Medulla oblongata (tissue), 1 donor: ENCODE data around the gene MAP3K2.

Experiments
- DNase-seq: peaks from one replicate; pipeline ENCODE4 v3.0.0-alpha.2; 2015; ENCODE audit errors: extremely low spot score

The MAP3K2 gene

DNA sequence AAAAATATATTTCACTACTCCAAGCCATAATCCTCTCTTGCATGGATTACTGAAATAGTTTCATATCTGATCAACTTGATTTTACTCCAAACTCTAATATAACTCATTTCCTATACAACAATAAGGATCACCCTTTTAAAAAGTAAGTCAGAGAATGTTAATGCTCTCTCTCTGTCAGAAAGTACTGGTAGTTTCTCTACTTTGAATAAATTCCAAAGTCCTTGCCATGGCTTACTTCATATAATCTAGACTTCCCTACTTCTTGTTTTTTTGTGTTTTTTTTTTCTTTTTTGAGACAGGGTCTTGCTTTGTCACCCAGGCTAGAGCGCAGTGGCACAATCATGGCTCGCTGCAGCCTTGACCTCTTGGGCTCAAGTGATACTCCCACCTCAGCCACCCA, 36.2 kb downstream of the MAP3K2 start:
- DNase-seq, result no peak

DNA sequence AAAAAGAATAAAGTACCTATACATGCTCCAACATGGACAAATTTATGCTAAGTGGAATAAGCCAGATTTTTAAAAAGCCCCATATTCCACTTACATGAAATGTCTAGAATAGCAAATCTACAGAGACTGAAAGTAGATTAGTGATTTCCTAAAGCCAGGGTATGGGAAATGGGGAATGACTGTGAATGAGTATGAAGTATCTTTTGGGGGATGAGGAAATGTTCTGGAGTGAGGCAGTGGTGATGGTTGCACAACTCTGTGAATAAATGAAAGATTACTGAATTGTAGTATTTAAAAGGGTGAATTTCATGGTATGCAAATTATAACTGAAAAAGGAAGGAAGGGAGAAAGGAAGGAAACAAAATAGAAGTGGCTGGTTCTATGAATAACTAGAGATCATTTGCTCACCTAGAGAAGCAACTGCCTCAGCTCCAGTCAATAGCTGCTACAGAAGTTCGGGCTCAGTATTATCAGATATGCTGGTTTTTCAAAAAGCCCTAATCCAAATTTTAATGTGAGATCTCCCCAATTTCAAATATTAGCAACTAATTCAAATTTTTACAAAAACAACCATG, 39.3 kb downstream of the MAP3K2 start:
- no peak for DNase-seq

DNA sequence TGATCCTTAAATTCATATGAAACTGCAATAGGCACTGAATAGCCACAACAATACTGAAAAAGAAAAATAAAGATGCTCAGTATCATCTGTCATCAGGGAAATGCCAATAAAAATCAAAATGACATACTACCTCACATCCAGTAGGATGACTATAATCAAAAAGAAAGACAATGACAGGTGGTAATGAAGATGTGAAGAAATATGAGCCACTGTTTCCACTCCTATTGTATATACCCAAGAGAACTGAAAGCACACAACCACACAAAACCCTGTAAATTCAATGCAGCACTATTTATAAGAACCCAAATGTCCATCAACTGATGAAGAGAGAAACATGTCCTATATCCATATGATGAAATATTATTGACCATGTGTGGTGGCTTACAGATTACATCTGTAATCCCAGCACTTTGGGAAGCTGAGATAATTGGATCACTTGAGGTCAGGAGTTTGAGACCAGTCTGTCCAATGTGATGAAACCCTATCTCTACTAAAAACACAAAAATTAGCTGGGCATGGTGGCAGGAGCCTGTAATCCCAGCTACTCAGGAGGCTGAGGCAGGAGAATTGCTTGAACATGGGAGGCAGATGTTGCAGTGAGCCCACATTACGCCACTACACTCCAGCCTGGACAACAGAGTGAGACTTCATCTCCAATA, 39.9 kb downstream of the MAP3K2 start:
- no peak for DNase-seq

DNA sequence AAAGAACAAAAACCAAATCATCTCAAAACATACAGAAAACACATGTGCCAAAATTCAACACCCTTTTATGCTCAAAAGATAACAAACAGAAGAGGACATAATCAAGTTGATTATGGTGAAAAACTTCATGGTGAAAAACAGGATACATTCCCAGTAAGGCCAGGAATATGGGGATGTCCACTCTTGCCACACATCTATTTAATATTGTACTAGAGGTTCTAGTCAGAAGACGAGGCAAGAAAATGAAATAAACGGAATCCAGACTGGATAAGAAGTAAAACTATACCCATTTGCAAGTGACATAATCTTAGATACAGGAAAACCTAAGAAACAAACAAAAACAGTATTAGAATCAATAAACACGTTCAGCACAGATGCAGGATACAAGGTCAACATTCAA, 40.8 kb downstream of the MAP3K2 start:
- DNase-seq, result no peak

DNA sequence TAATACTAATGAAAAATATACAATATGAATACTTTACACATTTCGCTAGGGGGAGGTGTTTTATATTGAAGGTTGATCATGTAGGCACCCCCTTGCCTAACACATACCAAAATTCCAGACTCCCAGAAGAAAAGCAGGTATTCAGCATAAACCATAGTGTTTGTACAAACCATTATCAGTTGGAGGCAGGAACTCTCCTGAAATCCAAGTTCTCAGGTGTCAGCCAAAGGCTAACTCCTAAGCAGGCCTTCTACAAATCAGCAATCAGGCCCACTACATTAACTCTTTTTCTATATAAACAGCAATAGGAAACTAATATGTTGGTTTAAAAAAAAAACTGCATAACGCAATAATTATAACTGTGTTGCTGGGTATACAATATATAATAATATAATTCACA, 44.5 kb downstream of the MAP3K2 start:
- DNase-seq, result no peak

DNA sequence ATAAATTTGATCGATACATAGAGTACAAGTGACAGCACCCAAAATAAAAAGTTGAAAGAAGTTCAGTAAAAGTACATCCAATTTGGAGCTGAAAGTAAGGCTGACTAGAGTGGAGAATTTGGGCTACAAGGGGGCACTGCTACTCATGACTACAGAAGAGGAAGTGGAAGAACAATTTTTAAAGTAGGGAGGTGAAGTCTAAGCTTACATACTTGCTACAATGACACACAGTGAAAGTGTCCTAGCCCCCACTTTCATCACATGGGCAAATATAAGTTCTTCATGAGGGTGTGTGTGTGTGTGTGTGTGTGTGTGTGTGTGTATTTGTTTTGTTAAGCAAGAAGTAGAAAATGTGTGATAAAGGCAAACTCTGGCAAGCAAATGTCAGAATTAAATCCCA, 45.7 kb downstream of the MAP3K2 start:
- DNase-seq, result peak; percentile 20

DNA sequence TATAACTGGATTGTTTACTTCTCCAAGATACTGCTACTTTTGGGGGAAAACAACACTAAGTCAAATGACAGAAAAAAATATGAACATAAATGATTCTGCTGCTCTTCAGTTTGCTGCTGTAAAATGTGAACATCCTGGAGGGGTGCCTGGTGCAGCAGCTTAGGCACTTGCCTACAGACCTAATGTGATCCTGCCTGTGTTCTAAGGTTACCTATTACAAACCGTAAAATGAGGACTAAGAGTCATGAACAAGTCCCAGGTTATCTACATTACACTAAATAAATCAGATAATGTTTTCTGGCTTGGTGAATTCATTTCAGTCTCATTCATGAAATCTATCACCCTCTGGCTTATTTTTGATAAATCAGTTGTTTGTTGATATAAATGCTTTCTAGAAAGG, 55.4 kb downstream of the MAP3K2 start:
- no peak for DNase-seq

DNA sequence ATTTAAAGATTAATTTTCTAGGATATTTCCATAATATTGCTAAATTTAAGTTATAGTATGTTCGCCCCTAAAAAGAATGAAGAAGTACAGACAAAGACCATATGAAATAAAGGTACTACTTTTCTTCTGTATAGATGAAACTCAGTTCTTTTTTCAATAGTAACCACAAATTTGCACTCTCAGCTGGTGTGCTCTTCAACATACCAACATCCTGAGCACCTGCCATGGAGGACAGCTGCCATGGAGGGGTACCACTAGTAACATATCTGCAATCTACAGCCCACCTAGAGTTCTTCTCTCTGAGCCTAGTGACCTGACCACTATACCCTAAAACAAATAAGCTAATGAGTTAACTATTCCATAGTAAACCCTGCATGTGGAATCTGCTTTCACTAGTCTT, 57.0 kb downstream of the MAP3K2 start:
- no peak for DNase-seq

DNA sequence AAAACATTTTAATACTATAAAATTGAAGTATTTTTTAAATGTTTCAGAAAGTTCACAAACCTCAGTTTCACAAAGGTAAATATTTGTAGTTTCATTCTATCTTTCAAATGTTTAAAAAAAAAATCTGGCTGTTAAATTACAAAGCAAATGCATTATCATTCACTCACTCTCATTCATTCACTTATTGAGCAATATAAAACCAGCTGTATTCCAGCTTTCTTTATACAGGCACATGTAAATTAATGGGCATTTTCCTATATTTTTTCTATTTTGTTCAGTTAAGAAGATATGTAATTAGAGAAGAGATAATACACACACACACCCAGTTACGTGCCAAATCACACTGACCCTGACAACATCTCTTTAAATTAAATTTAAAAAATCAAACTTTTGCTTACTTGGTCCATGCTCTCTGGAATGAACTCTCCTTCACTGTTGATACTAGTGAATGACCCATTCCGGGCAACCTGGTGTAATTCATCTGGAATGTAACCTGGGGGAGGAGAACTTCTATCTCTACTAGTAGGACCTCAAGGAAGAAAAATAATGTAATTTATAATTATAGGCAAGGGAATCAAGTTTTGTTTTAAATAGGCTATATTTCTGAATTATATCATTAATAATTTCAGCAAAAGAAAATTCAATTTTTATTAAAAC, 61.4 kb downstream of the MAP3K2 start:
- no peak for DNase-seq

DNA sequence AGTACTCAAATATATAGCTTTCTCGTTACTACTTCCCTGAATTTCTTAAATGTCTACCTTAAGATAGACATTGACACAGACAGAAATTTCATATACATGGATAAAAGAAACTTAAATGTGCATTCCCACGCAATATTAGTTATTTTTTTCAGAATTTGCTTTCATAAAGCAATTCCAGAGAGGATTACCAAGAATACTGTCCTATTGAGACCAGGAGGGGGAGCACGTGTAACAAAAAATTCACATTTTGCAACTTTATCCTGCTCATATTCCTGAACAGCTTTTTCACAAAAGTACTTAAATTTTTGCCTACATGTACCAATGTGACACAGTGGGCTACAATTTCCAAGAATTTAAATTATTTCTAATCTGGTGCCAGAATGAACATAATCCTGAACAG, 63.1 kb downstream of the MAP3K2 start:
- peak; percentile 41 for DNase-seq

DNA sequence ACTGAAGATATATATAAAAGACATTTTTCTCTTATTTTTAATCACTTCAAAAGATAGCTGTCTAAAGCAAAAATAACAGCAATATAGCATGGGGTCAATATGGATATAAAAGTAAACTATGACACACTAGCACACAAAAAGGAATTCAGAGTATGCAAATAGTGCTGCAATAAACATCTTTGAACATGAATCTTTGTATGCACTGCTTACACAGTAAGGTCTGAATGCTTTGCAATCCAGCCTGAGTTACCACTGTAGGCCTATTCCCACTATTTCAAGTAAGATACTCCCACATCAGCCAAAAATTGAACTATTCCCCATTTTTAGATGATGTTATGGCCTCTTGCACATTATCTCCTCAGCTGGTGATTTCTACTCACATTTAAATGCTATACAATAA, 66.5 kb downstream of the MAP3K2 start:
- DNase-seq, result no peak

DNA sequence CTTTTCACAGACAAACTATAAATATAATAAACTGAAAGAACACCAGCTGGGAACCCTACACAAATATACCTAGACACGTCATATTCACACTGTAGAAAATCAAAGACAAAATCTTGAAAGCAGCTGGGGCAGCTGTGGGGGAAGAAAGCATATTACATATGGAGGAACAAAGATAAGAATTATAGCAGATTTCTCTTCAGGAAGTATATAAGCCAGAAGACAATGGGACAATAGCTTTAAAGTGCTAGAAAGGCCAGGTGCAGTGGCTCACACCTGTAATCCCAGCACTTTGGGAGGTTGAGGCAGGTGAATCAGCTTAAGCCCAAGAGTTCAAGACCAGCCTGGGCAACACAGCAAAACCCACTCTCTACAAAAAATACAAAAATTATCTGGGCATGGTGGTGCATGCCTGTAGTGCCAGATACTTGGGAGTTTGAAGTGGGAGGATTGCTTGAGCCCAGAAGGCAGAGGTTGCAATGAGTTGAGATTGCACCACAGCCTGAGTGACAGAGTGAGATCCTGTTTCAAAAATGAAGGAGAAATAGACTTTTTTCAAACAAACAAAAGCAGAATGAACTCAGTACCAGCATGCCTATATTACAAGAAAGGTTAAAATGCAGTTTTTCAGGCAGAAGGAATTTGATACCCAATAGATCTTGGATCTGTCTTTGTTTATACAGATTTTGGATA, 67.0 kb downstream of the MAP3K2 start:
- DNase-seq, result no peak

DNA sequence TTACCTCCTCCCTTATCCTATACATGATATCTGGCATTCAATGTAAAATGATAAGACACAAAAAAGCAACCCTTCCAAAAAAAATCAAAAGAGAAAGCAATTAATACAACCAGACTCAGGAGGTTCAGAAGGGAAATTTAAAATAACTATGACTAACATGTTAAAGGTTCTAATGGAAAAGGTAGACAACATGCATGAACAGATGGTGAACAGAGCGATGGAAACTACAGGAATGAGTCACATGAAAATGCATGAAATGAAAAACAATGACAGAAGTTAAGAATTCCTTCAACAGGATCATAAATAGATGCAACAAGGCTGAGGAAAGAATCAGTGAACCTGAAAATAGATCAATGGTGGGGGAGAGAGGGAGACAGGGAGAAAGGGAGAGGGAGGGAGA, 67.7 kb downstream of the MAP3K2 start:
- no peak for DNase-seq

DNA sequence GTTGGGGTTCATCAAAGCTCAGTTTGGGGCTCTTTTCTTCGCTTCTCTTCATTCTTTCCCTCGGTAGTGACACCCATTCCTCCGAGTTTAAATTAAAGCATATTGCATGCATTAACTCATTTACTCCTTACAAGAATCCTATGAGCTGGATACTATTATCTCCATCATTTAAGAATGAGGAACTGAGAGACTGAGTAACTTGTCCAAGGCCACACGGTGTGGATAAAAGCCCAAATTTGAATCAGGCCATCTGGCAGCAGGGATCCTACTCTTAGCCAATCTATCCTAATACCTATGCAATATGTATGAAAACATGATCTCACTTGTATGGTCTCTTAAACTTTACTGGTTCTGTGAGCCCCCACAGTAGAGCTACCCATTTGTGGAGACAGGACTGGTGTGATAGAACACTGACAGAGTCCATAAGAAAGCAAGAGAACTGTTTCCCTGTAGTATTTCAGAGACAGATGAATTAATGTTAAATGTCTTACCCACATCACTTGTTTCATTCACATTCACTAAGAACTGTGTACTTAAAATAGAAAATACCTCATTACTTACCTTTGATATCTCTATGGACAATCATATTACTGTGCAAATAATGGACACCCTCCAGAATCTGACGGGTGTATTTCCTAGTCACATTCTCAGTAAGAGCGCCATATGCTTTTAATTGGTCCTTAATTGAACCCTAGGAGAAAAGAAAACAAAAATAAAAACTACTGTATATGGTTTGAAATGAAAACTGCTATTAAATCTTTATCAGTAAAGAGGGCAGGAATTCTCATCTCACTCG, 73.4 kb downstream of the MAP3K2 start:
- no peak for DNase-seq

DNA sequence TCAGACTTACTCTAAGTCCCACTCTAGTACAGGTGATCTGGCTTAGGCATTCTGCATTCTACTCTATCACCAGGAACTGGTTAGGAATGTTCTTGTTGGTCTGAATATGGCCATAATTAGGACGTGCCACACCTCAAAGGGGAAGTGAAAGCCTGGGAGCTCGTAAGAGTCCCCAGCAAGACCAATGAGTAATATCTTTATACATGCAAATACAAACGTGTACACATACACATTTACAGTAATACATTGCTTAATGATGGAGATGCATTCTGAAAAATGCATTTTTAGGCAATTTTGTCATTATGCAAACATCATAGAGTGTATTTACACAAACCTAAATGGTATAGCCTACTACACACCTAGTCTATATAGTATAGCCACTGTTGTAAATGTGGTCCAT, 74.4 kb downstream of the MAP3K2 start:
- DNase-seq, result peak; percentile 9

DNA sequence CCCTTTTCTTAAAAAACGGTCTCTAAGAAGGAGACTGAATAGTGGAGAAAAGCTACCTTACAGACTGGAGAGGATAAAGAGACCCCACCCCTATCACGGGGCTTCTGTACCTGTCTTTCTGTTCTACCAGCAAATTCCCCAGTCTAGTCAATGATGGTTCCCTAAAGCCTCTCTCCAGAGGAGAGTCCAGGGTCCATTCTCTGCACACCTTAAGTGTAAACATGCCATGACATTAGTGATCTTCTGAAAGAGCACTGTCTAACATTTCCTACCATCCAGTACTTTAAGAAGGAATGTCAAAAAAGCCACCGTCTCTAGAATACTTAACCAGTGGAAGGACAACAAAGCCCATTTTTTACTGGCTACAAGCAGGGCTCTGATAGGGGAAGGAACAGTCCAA, 76.8 kb downstream of the MAP3K2 start:
- no peak for DNase-seq

DNA sequence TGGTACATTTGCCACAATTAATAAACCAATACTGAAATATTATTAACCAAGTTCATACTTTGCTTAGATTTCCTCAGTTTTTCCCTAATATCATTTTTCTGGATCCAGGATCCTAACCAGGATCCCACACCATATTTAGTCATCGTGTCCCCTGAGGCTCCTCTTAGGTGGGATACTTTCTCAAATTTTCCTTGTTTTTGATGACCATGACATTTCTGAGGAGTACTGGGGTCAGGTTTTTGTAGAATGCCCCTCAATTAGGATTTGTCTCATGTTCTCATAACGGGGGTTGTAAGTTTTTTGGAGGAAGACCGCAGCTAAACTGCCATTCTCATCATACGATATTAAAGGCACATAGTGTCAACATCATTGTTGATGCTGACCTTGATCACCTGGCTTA, 78.3 kb downstream of the MAP3K2 start:
- no peak for DNase-seq

DNA sequence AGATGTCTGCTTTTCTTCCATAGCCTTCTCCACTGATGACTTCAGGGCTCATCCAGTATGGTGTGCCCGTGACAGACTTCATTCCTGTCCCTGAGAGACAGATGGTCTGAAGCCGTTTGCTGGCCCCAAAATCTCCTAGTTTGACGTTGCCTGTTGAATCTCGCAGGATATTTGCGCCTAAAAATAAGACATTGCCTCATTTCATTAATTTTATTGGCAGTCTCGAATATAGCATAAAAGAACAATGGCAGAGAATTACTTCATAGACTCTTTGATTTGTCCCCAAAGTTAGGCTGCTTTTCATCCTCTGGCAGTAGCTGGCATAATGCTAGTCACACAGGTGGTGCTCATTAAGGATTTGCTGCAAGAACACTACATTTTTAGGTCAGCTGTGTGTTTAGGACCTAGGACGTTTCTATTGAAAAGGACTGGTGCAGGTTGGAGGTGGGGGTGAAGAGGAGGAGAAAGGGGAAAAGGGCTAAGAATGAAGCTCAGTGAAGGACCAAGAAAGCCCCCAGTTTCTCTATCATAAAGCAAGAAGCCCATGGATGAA, 79.1 kb downstream of the MAP3K2 start:
- no peak for DNase-seq

DNA sequence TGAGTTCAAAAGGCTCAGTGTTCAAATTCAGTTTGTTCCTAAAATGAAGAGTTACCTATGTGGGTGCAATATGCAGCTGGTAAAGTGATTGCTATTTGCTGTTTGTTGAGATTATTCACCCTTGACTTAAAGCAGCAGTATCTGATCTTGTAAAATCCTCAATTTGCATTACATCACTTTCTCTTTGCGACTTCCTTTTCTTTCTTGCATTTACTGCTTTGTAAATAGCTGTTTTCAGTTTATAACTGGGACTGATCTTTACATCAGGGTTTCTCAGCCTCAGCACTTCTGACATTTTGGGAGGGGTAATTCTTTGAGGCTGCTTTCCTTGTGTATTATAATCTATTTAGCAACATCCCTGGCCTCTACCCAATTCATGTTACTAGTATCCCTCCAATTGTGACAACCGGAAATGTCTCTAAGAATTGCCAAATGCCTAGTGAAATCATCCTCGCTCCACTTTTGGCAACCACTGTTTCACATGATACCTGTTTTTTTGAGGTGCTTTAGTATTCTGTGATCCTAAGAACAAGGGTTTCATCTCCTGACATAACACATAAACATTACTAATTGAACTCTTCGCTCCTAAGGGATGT, 81.7 kb downstream of the MAP3K2 start:
- no peak for DNase-seq

DNA sequence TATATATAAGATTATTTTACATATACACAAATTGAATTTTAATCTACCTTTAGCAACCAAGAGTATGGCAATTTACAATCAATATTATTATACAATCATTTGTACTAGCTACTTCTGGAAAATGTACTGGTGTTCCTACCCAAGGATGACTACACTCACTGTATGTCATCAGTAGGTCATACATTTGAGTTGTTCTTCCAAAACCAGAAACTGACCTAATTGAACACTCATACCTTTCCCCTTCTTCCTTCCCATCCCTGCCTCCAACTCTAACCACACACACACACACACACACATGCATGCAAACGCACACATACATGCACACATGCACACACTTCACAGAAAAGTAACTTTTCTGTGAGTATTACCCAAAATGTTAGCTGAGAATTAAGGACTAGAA, 85.6 kb downstream of the MAP3K2 start:
- no peak for DNase-seq
